GM18519 (cell line): ENCODE measurements around the gene EEF2KMT.

Source experiments
- ATAC-seq: cut with Tn5 transposase; IDR thresholded peaks from one replicate; pipeline ENCODE4 v1.9.1; 2021; ENCODE audit warnings: mild to moderate bottlenecking, moderate library complexity; ENCODE audit not compliant: unreplicated experiment, low FRiP score

EEF2KMT gene

DNA sequence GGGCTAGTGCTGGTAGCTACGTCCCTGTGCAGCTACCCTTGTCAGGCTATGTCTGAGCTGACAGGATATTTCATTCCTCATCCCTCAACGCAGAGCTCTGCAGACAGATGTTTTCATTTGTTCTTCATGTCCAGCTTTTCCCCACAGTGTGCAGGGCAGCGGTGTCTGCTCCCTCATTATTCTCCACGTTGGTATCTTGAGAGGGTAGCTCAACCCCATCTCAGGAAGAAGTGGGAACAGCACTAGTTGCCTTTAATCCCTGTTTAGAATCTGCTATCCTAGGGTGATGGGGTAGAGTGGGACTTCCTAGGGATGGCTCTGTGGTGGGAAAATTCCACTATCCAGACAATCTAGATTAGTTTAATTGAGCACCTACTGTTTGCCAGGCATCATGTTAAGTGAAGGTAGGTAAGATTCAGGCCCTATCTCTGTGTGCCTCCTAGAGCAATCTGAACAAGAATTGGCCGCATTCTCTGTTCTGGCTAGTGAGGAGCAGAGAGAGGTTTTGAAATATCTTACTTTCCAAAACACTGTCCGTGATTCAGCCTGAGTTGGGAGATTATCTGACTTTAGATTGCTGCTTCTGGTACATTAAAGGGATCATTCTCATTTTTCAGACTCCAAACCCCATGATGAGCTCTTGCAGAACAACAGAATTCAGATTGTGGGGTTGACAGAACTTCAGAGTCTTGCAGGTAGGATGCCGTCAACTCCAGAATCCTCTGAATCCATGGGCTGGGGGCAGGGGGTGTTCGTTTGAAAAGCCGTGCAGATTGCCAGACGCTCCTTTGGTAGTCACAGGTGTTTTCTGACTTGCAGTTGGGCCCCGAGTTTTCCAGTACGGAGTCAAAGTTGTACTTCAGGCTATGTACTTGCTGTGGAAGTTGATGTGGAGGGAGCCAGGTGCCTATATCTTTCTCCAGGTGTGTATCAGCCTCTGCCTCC, 25.0 kb downstream of the EEF2KMT start:
- ATAC-seq = no peak

DNA sequence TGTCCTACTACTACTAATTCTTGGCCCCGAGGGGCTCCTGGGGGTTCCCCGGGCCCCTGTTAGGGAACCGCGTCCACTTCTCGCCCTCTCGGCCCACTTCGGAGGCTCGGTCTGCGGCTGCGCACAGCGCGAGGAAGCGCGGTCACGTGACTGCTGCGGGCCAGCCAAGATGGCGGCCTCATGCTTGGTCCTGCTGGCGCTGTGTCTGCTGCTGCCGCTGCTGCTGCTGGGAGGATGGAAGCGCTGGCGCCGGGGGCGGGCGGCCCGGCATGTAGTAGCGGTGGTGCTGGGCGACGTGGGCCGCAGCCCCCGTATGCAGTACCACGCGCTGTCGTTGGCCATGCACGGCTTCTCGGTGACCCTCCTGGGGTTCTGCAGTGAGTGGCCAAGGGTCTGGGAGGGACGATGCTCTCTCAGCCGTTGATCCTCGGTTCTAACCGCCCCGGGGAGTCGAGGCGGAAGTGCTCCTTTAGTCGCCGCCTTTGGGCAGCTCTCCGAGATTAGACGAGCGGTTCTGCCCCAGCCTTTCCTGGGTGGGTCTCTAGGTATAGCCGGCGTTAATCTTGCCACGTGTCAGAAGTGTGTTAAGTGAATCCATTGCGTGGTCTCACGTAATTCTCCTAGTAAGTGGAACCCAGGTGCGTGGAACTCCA, 25.8 kb downstream of the EEF2KMT start, which contains the start of gene ALG1:
Gene ALG1 (plus strand): TSS at position 163 of the 653 bp plus-strand sequence. CDS start 7 bp downstream, at position 170.
- peak; percentile 81 for ATAC-seq

DNA sequence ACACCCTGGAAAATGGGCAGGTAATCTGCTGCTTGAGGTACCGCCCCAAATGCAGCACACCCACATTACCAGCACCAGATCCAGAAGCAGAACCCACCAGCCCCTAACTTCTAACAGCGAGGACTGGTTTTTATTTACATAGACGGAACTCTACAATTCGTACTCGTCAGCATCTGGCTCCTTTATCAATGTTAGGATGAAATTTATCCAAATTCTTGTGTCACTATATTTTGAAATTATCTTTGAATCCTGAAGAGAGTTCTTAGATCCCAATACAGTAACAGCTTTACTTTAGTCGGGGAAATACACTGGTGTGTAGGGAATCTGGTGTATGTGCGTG, 26.3 kb downstream of the EEF2KMT start:
- no peak for ATAC-seq

DNA sequence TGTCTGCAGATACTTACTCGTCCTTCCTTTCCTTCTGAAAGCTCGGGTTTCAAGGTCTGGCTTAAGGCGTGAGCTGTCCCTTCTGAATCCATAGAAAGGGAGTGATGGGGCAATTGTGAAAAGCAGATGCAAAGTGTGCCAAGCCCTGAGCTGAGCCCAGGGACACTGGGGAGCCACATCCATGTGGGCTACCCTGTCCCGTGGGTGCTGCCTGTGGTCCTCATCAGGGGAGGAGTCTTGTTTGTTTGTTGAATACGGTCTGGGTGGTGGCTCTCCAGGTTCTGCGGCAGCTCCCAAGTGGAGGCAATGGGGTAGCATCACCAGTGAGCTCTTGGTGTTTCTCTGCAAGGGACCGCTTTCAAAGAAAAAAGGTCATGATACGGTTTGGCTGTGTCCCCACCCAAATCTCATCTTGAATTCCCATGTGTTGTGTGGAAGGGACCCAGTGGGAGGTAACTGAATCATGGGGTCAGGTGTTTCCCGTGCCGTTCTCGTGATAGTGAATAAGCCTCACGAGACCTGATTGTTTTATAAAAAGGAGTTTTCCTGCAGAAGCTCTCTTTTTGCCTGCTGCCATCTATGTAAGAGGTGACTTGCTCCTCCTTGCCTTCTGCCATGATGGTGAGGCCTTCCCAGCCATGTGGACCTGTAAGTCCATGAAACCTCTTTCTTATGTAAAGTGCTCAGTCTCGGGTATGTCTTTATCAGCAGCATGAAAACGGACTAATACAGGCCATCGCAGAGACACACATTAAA, 27.0 kb downstream of the EEF2KMT start:
- no peak for ATAC-seq

DNA sequence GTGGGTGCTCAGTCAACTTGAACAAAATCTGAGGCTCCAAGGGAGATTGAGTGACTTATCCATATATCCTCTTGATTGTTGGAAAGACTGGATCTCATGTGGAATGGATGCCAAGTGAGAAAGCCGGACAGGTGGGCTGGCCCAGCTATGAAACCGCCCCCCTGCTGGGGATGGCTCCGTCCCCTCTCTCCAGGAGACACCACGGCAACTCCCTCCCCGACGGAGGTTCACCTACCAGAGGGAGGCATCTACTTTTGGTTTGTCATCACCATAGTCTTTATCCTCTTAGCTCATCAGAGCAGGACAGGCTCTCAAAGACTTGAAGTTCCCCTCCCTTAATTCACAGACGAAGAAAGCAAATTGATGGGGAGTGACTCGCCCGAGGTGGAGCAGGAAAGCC, 27.7 kb downstream of the EEF2KMT start:
- ATAC-seq = no peak

DNA sequence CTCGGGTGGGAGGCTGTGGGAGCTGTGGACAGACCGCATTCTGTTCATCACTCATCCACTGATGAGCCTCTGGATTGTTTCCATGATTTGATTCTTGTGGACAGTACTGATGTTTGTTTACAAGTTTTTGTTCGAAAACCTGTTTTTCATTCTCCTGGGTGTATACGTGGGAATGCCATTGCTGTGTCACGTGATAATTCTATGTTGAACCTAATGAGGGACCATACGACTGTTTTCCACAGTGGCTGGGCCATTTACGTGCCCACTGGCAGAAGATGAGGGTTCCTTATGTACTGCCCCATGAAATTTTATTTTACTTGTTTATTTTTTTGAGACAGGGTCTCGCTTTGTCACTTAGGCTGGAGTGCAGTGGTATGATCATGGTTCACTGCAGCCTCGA, 28.5 kb downstream of the EEF2KMT start:
- no peak for ATAC-seq

DNA sequence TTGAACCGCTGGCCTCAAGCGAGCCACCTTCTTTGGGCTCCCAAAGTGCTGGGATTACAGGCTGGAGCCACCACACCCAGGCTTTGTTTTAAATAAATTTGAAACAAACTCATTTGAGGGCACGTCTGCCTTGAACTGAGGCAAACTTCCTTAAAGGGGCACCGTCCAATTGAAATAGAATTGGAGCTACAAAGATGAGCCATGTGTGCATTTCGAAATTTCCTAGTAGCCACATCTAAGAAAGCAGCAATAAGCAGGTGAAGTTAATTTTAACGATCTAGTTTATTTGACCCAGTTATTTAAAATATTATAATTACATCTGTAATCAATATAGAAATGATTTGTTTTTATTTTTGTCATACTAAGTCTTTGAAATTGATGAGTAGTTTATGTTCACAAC, 31.1 kb downstream of the EEF2KMT start:
- no peak for ATAC-seq

DNA sequence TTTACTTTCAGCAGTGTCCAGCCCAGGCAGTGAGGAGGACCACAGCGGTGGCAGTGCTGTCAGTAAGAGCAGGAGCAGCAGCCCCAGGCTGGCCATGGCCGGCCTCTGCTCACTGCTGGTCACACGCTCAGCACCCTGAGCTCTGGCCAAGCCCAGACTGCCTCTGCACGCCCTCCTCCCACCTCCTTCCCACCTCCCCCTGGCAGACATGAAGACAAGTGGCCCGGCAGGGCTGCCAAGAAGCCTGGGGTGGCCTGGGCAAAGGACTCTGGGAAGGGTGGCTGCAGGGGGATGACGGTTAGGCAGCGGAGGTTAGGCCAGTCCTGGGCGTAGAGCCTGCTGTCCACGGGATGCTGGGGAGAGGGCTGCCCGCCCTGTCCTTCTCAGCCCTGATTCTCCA, 31.8 kb downstream of the EEF2KMT start, which contains the start of gene C16orf89:
Gene C16orf89 (minus strand): TSS at position 144 of the 400 bp plus-strand sequence. CDS start 48 bp downstream, at position 96.
- no peak for ATAC-seq

DNA sequence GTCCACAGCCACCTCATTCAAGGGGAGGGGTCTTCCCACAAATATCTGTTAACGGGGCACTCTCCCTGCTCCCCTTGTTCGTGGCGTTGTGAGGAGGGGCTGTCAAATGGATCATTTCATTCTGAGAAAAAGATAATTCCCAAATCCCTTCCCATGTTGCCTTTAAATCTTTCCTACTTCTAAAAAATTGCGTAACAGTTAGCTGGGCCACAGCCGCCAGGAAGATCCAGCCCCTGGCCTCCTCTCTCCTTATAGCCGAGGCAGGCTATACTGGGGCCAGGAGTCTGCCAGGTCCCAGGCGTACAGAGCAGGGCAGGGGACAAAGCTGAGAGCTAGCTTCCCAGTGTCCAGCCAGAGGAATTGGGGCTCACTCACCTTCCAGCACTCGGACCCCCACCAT, 32.3 kb downstream of the EEF2KMT start:
- no peak for ATAC-seq

DNA sequence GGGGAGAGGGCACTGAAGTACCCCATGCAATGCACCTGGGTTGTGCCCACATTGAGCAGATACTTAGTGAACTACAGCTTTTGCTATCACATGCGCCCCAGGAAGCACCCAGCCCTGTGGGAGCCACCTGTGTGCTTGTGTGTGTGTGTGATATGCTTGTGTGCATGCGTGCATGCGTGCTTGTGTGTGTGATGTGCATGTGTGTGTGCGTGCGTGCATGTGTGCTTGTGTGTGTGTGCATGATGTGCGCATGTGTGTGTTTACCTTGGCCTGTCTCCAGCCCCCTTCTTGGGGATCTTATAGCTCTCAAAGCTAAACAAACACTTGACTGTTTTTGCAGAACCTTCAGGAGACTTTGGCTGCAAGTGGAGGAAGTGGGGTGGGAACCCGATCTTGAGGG, 32.7 kb downstream of the EEF2KMT start:
- ATAC-seq = no peak

DNA sequence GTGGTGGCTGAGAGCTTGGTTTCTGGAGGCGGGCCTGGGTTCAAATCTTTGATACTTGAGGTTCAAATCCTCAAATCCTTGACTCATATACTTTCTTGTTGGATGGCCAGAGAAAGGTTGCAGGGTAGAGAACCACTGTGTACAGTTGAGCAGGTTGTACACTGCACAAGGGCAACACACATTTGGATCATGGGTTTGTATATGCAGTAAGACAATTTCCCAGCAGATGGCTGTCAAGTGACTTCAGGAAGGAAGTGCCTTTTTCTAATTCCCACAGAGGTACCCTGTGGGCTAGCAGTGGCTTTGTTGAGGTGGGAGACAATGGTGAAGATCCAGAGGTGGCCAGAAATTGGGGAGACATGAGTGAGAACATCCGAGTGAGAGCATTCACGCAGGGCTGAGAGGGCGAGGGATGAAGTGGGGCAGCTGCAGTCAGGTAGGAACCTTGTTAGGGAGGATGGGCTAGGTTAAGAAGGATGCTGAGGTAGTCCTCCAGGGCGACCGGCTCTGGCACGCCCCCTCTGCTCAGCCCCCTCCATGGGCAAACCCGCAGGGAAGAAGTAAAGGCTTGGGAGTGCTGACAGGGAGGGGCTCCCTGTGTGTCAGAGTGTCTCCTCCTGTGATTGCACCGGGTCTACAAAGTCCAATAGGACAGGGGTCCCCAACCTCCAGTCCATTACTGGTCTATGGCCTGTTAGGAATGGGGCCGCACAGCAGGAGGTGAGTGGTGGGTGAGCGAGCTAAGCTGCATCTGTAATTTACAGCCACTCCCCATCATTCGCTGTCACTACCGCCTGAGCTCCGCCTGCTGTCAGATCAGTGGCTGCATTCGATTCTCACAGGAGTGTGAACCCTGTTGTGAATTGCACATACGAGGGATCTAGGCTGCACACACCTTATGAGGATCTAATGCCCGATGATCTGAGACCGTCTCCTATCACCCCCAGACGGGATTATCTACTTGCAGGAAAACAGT, 34.5 kb downstream of the EEF2KMT start:
- ATAC-seq = no peak

DNA sequence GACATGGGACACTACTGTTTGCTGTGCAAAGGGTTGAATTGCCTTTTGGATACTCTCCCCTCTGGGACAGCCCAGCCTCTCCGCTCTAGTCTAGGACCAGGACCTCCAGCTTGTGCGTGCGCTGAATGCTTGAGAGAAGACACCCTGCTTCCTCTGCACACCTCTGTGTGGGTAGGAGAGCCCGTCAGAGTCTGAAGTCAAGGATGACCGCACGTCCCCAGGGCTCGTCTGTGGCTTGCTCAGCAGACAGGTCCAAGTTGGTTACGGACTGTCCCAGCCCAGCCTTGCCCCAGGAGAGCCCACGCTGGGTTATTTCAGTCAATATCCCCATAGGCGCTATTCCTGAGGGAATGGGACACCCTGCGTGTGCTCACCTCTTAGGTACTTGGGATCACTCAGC, 35.5 kb downstream of the EEF2KMT start:
- ATAC-seq = peak; percentile 66

DNA sequence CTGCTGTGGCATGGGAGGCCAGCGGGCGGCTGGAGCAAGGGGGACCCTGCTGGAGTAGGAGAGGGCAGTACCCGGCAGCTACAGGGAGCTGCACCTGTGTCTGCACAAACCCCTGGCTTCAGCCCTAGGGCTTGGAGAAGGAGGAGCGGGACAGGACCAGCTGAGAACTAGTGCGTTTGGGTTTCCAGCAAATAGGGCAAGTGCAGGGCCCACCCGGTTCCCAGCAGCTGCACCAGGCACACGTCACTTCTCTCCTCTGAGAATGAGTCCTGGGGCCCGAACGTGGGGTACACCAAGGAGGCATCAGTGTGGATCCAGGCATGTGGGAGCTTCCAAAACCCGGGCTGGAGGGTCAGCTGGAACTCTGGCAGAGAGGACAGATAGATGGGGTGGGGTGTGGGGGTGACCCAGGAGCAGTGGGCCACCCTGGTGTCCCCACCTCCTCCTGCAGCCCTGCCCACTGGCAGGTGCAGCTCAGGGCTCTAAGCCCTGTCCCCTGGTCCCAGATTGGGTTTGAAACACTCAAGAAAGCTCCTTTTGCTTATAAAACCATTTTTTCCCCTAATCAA, 37.4 kb downstream of the EEF2KMT start:
- ATAC-seq = no peak

DNA sequence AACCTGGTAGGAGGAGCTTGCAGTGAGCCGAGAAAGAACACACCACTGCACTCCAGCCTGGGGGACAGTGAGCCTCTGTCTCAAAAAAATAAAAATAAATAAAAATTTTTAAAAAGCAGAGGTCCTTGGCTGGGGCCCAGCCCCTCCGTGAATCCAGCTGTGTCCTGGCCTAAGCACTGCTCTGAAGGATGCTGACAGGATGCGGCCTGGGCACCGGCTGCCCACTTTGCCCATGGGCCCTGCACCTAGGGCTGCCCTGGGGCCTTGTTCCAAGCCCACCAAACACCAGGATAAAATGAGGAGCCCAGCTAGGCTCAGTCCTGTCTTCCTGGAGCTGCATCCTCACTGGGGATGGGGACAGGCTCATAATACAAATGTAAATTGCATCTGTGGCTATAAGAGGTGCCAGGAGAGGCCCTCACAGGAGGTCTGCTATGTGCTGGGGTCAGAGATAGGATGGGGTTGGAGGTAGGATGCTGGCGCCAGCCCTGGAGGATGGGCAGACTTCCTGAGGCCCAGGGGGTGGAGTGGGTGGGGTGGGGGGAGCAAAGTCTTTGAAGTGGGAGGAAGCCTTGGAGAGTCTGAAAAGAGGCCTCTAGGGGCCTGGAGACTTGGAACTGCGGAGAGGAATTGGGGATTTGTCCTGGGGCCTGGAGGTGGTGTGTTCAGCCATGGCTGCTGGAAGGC, 38.1 kb downstream of the EEF2KMT start:
- ATAC-seq = no peak

DNA sequence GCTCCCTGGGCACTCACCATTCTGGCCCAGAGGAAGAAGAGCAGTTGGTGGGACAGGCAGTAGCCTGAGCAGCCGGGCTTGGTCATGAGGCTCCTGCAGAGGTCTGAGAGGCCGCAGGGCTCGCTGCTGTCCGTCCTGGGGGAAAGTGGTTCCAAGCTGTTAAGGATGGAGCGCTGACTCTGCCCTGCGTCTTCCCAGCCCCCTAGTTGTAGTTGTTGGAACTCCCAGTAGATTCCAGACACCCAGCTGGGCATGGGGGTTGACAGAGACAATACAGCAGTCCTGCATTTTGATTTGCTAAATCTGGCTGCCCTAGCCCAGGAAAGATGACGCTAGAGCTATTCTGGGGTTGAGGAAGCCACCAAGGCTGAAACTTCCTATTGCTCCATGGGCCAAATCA, 39.1 kb downstream of the EEF2KMT start:
- ATAC-seq = no peak

DNA sequence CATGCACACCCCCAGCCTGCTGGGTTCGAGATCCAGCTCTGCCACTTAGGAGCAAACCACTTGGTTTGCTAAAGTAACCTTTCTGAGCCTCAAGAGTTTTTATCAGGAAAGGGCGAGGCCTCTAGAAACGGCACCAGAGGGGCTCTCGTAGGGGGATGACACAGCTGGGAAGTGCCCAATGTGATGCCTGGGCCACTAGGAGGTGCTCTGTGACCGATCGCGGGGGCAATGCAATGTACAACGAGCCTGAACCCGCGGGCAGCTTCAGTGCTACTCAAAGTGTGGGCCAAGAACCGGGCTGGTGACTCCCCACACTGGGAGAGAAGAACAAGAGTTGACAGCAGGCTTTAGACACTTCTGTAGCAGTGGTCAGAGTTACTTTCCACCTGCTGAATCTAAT, 41.2 kb downstream of the EEF2KMT start:
- ATAC-seq = peak; percentile 56

DNA sequence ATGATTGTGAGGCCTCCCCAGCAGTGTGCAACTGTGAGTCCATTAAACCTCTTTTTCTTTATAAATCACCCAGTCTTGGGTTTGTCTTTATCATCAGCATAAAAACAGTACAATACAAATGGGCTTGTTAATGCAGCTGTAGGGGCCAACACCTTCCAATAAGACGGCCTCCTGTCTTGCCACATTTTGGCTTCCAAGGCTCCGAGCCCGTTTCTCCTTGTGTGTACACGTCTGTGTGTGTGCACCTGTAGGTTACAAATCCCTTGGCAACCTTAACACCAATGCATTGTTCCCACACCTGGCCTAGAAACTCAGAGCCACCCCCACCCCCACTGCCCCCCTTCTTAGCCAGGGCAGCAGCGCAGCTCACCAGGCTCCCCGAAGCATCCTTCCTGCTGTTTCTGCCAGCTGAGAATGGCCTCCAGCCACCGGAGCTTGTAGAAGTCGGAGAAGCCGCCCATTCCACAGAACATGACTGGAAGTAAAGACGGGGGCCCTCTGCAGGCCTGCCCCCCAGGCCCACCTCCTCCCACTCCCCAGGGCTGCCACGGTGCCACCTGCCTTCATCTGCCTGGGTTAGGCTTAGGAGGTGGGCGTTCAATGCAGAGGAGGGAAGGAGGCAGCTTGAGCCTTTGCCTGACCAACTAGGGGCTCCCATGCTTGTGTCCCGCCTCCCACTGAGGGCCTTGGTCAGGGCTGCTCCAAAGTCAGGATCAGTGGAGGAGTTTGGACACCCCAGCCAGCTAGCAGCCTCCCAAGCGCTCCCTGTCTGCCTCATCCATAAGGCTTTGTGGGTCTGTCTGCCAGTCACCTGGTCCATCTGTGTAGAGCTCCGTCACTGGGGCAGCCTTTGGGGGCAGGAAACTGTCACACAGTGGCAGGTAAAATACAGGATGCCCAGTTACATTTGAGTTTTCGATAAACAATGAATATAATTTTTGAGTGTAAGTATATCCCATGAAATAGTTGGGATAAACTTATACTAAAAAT, 42.4 kb downstream of the EEF2KMT start:
- ATAC-seq = no peak

DNA sequence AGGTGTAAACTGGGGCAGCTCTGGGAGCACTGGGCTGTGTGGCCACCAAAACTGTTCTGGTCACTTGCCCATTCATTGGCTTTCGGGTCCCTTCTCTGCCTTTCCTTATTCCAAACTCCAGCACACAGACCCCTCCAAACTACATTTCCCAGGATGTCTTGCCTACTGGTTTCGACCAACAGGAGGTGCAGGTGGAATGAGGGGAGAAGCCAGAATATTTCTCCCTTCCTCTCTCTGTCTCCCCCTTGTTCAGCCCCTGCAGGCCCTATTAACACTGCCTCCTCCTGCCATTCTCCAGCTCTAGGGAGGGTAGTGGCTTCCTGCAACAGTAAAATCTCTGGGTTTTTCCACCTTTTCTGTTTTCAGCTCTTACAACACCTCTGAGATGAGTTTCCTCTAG, 50.7 kb downstream of the EEF2KMT start:
- no peak for ATAC-seq
